Liver (tissue), 9 donors: ENCODE results near the gene GARIN5B. TPM values are rescaled to one million over a fixed set of nuclear protein-coding genes. Genes with fewer than 3 reads are reported as not detected.

Experiments
- DNase-seq: peaks from one replicate; pipeline ENCODE4 v3.0.0-alpha.2; 2017; ENCODE audit warnings: low spot score
- H3K27ac ChIP-seq, 2 donors: one replicate each; pipeline ENCODE4 v1.7.0; 2013; ENCODE audit warnings: inconsistent platforms in 2 of 2, low read length in 2 of 2, control low read depth in 1 of 2, low read depth in 1 of 2, mild to moderate bottlenecking in 1 of 2
- H3K27me3 ChIP-seq, 4 donors: one replicate each; pipeline versions ENCODE4 v1.6.1 to v1.7.0; 2013; ENCODE audit warnings: low read length in 3 of 4, inconsistent platforms in 1 of 4, mild to moderate bottlenecking in 1 of 4, moderate library complexity in 1 of 4; ENCODE audit not compliant: control insufficient read depth in 4 of 4, insufficient read depth in 4 of 4
- H3K36me3 ChIP-seq, 4 donors: one replicate each; pipeline versions ENCODE4 v1.6.1 to v1.7.0; 2013; ENCODE audit warnings: low read length in 3 of 4, mild to moderate bottlenecking in 3 of 4, low read depth in 1 of 4, moderate library complexity in 1 of 4; ENCODE audit not compliant: control insufficient read depth in 4 of 4, insufficient read depth in 3 of 4
- H3K4me1 ChIP-seq, 4 donors: one replicate each; pipeline versions ENCODE4 v1.6.1 to v1.7.0; 2013; ENCODE audit warnings: low read length in 3 of 4, mild to moderate bottlenecking in 3 of 4, moderate library complexity in 1 of 4; ENCODE audit not compliant: control insufficient read depth in 4 of 4, insufficient read depth in 4 of 4
- H3K4me3 ChIP-seq, 3 donors: one replicate each; pipeline versions ENCODE4 v1.6.1 to v1.7.0; 2013; ENCODE audit warnings: low read length in 3 of 3, control low read depth in 1 of 3, low read depth in 1 of 3, mild to moderate bottlenecking in 1 of 3
- H3K9ac ChIP-seq, 2 donors: one replicate each; pipeline ENCODE4 v1.7.0; 2013; ENCODE audit warnings: low read length in 2 of 2, mild to moderate bottlenecking in 2 of 2, moderate library complexity in 2 of 2, control low read depth in 1 of 2, low read depth in 1 of 2
- H3K9me3 ChIP-seq, 4 donors: one replicate each; pipeline versions ENCODE4 v1.6.1 to v1.7.0; 2013; ENCODE audit warnings: low read length in 3 of 4; ENCODE audit not compliant: control insufficient read depth in 4 of 4
- ATF3 ChIP-seq: IDR thresholded peaks from 2 replicates; pipeline ENCODE4 v1.6.1; 2016; ENCODE audit warnings: antibody characterized with exemption
- EGR1 ChIP-seq, 2 donors: IDR thresholded peaks; 2 replicates each; pipeline ENCODE4 v1.6.1; 2016 to 2018; ENCODE audit warnings: antibody characterized with exemption in 2 of 2, low read depth in 2 of 2
- FOXA1 ChIP-seq: IDR thresholded peaks from 2 replicates; pipeline ENCODE4 v1.6.1; 2016; ENCODE audit warnings: antibody characterized with exemption
- FOXA2 ChIP-seq: IDR thresholded peaks from 2 replicates; pipeline ENCODE4 v1.6.1; 2016; ENCODE audit warnings: antibody characterized with exemption
- HNF4A ChIP-seq, 2 donors: conservative IDR thresholded peaks; 2 replicates each; pipeline ENCODE4 v1.6.1; 2016; ENCODE audit warnings: antibody characterized with exemption in 2 of 2, mild to moderate bottlenecking in 2 of 2
- HNF4G ChIP-seq: IDR thresholded peaks from 2 replicates; pipeline ENCODE4 v1.6.1; 2016; ENCODE audit warnings: antibody characterized with exemption
- JUND ChIP-seq, 2 donors: IDR thresholded peaks; 2 replicates each; pipeline ENCODE4 v1.6.1; 2016; ENCODE audit warnings: antibody characterized with exemption in 2 of 2
- MAX ChIP-seq: IDR thresholded peaks from 2 replicates; pipeline ENCODE4 v1.6.1; 2016; ENCODE audit warnings: antibody characterized with exemption
- NR2F2 ChIP-seq: IDR thresholded peaks from 2 replicates; pipeline ENCODE4 v1.6.1; 2016; ENCODE audit warnings: antibody characterized with exemption
- RAD21 ChIP-seq, 2 donors: IDR thresholded peaks; 2 replicates each; pipeline ENCODE4 v1.6.1; 2016; ENCODE audit warnings: antibody characterized with exemption in 2 of 2, mild to moderate bottlenecking in 2 of 2
- REST ChIP-seq: IDR thresholded peaks from 2 replicates; pipeline ENCODE4 v1.6.1; 2016; ENCODE audit warnings: antibody characterized with exemption, mild to moderate bottlenecking
- RXRA ChIP-seq, 2 donors: IDR thresholded peaks; 2 replicates each; pipeline ENCODE4 v1.6.1; 2017 to 2018; ENCODE audit warnings: antibody characterized with exemption in 2 of 2, mild to moderate bottlenecking in 1 of 2
- SP1 ChIP-seq: IDR thresholded peaks from 2 replicates; pipeline ENCODE4 v1.6.1; 2018; ENCODE audit warnings: antibody characterized with exemption, mild to moderate bottlenecking
- TAF1 ChIP-seq: conservative IDR thresholded peaks from 2 replicates; pipeline ENCODE4 v1.6.1; 2016; ENCODE audit warnings: antibody characterized with exemption, mild to moderate bottlenecking
- YY1 ChIP-seq: IDR thresholded peaks from 2 replicates; pipeline ENCODE4 v1.6.1; 2016; ENCODE audit warnings: antibody characterized with exemption, mild to moderate bottlenecking
- ZBTB33 ChIP-seq: IDR thresholded peaks from 2 replicates; pipeline ENCODE4 v1.6.1; 2016; ENCODE audit warnings: antibody characterized with exemption
- WGBS: extraction: QIAGEN DNeasy Blood & Tissue Kit; methylation state at CpG from one replicate; pipeline ENCODE4 v1.1.7; 2013; 5-methylcytosine and 5-hydroxymethylcytosine counted together
- polyA plus RNA-seq, 2 donors: library from polyadenylated mRNA; stranded (reverse) in 1 of 2; unstranded in 1 of 2; fragments of 200-250 nt in 1 of 2; fragments of >200 nt in 1 of 2; fragmentation: Nextera tagmentation in 1 of 2; extraction: Ambion mirVana in 1 of 2; gene quantifications; one replicate each; pipeline versions ENCODE4 v1.2.1 to v1.2.3, GENCODE V29; 2013 to 2015
- total RNA-seq, 2 donors: library from RNA; depleted of rRNA; stranded (reverse); fragments of >200 nt; gene quantifications; one replicate each; pipeline ENCODE4 v1.2.3, GENCODE V29; 2014
- donor health status: healthy.
- donor health status: healthy.
- donor health status: healthy.
- donor health status: healthy.
- donor health status: healthy.

Gene GARIN5B
- total and polyA plus RNA-seq, 4 donors = not detected

DNA sequence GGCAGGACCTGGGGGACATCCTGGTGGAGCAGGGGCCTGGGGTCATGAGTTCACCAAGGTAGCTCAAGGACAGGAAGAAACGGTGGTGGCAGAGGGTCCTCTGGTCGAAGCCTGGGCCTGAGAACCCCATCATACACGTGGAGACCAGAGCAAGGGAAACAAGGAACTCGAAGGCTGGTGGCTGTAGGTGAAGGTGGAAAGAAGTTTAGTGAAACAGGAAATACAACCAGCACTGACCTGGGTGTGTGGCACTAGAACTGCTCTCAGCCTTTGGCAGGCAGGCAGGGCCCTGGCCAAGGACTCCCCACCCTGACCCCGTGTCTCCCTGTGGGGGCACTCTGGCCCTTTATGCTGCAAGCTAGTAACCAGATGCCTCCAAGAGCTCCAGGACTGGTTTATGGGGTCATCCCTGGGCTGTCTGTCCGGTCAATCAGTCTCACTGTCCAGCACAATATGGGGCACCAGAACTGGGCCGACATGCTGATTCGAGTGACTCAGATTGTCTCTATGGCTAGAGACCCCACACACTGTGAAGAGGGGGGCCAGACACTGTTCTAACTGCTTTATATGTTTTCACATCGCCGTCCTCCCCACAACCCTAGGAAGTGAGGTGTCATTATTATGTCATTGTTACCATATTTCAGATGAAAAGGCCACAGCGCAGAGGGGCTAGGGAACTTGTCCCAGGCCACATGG, 12.3 kb downstream of the GARIN5B start (continued):
- TF ChIP-seq MAX (no peak), RAD21 (IDR thresholded peaks at IDR 0.05) (no peak), SP1 (no peak), HNF4G (no peak), EGR1 (IDR thresholded peaks at IDR 0.05; ENCODE audit: low read depth in 2 of 2) (no peak), RXRA (IDR thresholded peaks at IDR 0.05) (no peak)

- TF ChIP-seq MAX (no peak), REST (no peak), FOXA2 (no peak), HNF4A (conservative IDR thresholded peaks at IDR 0.05) (no peak), YY1 (no peak), HNF4G (no peak)
- 87% methylated on average over 22 of the region's 22 CpGs for whole genome bisulfite sequencing
- Histone ChIP-seq H3K9ac (no peak overlapping the region), H3K36me3 (peaks cover 0 to 7% (median 0%) of the 10 kb centered on the region in 4 donors), H3K9me3 (no peaks in the 10 kb centered on the region), H3K27ac (no peak overlapping the region), H3K4me1 (peaks cover 0 to 1% (median 0%) of the 10 kb centered on the region in 4 donors), H3K4me3 (no peak overlapping the region), H3K27me3 (peaks cover 0 to 6% (median 4%) of the 10 kb centered on the region in 4 donors)
- no peak for DNase-seq
Observed at GRCh38 chr19:55348317-55349034, 14.6 kb downstream of the GARIN5B start.

DNA sequence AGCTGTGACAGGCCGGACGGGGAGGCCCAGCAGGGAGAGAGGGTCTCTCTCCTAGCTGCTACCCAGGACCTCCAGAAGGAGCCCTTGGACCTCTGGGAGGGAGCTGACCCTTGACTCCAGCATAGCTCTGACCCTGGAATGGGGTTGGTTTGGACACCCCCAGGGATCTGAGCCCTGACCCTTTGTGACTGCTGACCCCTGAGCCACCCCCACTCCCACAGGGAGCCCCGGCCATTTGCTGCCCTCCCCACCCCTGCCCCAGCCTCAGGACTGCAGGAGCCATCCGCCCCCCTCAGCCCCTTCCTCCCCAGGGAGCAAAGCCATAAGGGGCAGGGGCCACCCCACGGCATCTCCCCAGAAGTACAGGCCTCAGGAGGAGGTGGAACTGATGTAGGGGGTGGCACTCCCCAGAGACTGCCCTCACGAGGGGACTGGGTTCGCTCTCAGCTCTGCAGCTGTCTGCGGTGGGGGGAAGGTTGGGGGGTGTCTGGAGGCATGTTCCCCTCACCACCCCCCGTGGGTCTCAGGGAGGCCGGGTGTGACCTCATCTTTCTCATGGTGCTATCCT, 15.5 kb downstream of the GARIN5B start:
- H3K4me3 ChIP-seq = no peak overlapping the region
- 91% methylated on average over 10 of the region's 10 CpGs for WGBS
- no peak overlapping the region for H3K27ac ChIP-seq
- H3K36me3 ChIP-seq = peaks cover 0 to 10% (median 1%) of the 10 kb centered on the region in 4 donors
- no peaks in the 10 kb centered on the region for H3K9me3 ChIP-seq
- peaks cover 0 to 4% (median 3%) of the 10 kb centered on the region in 4 donors for H3K27me3 ChIP-seq
- no peak for DNase-seq
- no peak overlapping the region for H3K9ac ChIP-seq
- no peaks in the 10 kb centered on the region for H3K4me1 ChIP-seq
- TF ChIP-seq ZBTB33 (no peak), YY1 (no peak), TAF1 (no peak), FOXA1 (no peak), JUND (IDR thresholded peaks at IDR 0.05) (no peak), HNF4G (no peak), FOXA2 (no peak), EGR1 (IDR thresholded peaks at IDR 0.05; ENCODE audit: low read depth in 2 of 2) (no peak), ATF3 (no peak), REST (no peak), RXRA (IDR thresholded peaks at IDR 0.05) (no peak), NR2F2 (no peak), HNF4A (conservative IDR thresholded peaks at IDR 0.05) (no peak)
